CD4-positive, alpha-beta T cell treated with Interleukin-12 subunit alpha and Interleukin-12 subunit beta, for 1 hour (primary cell): ENCODE measurements around the gene KRTAP5-4.
A peak's percentile ranks its signal among the peaks of the same experiment; 100 is the strongest.
"Not testable (repeated sequence)": the region's sequence is repeated elsewhere in the genome, so short reads cannot be mapped to it uniquely, and the experiment has no call there.

ENCODE experiments used
- DNase-seq: peaks from one replicate; pipeline ENCODE4 v3.0.0-alpha.2; 2020

KRTAP5-4 gene

GRCh38 chr11:1636291-1636950, 14.5 kb upstream of the KRTAP5-4 start:
- no peak for DNase-seq

GRCh38 chr11:1633864-1634263, 11.9 kb upstream of the KRTAP5-4 start:
- DNase-seq, result no peak

DNA sequence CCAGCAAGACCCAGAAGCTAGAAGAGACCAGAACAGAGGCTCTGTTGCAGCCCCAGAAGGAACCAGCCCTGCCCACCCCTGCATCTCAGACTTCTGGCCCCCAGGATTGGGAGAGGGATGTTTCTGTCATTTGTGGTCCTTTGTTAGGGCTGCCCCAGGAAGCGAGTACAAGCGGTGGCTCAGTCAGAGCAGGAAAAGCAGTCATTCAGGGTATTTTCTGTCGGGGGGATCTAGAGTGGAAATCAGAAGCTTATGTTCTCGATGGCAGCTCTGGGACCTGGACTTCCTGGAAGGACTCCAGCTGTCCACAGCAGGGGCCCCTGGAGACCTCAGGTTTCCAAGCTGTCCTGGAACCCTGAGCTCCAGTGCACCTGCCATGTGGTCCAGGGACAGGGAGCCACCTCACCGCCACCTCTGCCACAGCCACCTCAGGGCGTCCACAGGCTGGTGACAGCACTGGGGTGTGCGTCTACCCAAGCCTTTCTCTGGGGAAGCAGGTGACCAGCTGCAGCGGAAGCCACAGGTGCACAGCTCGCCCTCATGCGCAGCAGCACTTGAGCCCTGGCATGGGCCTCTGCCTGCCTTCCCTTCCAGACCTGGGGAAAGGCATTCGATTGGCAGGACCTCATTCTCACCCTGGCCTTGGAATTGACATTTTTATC, 10.2 kb upstream of the KRTAP5-4 start:
- no peak for DNase-seq

DNA sequence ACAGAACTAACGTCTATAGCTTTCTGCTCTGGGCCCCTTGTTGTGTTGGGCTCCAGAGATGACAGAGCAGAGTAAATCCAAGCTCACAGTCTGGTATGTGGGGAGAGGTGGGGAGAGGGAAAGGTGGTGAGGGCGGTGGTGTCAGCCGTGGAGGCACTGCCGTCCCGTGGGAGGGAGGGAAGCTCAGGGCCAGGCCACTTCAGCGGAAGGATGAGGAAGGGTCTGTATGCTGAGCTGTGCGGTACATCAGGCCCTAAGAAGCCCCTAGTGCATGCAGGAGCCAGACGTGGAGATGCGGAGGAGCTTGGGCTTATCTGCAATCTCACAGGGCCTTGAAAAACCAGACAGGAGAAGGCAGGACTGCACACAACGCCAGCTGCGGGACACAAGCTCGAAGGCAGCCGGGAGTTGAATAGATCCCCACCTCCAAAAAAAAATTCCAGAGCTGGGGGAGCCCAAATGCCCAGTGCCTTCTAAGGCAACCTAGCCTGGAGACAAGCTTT, 9.2 kb upstream of the KRTAP5-4 start:
- DNase-seq, result no peak

- no peak for DNase-seq
Measured at GRCh38 chr11:1630271-1630670, 8.3 kb upstream of the KRTAP5-4 start.

GRCh38 chr11:1629326-1630185, 7.6 kb upstream of the KRTAP5-4 start, which contains the start of gene KRTAP5-5:
TSS of gene KRTAP5-5 (plus strand) at chr11:1629775. CDS start at chr11:1629841, 66 bp downstream.
- no peak for DNase-seq

DNA sequence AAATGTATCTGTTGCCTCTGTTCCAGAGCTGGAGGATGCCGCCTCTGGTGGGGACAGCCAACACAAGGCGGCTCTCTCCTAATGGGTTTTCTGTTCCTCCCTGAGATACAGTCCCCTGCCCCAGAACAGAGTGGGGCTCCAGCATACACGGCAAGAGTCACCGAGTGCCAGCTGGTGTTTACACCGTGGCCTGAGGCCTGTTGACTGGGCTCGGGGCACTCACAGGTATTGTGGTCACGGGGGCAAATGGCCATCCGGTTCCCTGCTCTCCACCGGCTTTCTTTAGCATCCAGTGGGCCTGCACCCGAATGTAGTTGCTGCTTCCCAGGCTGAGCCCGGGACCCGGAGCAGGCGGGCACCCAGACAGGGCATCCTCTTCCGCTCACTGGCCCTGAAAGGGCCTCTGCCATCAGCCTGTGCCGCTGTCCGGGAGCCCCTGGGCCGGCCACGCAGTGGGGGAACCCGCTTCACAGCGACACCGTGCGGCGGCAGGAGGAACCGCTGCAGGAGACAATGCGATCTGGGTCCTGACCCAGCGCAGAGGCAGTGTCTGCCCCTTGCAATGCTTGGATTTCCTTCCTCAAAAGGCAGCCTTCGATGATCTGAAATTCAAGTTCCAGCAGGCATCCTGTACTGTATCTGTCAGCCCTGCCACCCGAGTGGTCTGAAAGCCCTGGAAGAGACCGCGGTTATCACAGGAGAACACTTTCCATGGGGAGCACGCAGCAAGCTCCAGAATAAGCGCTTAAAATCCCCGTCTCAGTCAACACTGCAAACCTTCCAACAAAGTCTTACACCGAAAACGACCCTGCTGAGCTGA, 6.8 kb upstream of the KRTAP5-4 start:
- peak; percentile 65 for DNase-seq

GRCh38 chr11:1625541-1625940, 3.6 kb upstream of the KRTAP5-4 start:
- DNase-seq, result no peak

DNA sequence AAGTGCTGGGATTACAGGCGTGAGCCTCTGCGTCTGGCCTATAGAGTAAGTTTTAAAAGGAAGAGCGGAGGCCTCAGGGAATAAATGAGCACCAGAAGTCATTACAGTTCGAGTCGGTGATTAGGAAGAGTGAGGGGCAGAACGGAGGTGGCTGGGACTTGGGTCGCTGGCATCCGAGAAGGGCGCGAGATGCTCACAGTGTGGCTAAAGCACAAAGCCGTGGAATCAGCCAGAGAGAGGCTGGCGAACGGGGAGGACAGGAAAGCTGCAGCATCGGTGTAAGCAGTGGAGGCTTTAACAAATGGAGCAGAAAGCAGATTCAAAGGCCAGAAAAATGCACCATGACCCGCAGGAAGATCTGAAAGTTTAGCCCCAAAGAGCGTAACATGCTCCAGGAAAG, 2.7 kb upstream of the KRTAP5-4 start:
- DNase-seq, result no peak

GRCh38 chr11:1623716-1624115, 1.8 kb upstream of the KRTAP5-4 start:
- DNase-seq, result no peak

GRCh38 chr11:1619449-1619848, 2.5 kb downstream of the KRTAP5-4 start:
- peak; percentile 44 for DNase-seq

GRCh38 chr11:1618231-1618630, 3.7 kb downstream of the KRTAP5-4 start:
- no peak for DNase-seq

- DNase-seq, result no peak
Measured at GRCh38 chr11:1608363-1608762, 13.6 kb downstream of the KRTAP5-4 start, which contains the start of gene KRTAP5-3. TSS of gene KRTAP5-3 (minus strand) at chr11:1608463. CDS start at chr11:1608385, 78 bp downstream.

- DNase-seq, result not testable (repeated sequence)
Measured at GRCh38 chr11:1607901-1608300, 14.0 kb downstream of the KRTAP5-4 start.

DNA sequence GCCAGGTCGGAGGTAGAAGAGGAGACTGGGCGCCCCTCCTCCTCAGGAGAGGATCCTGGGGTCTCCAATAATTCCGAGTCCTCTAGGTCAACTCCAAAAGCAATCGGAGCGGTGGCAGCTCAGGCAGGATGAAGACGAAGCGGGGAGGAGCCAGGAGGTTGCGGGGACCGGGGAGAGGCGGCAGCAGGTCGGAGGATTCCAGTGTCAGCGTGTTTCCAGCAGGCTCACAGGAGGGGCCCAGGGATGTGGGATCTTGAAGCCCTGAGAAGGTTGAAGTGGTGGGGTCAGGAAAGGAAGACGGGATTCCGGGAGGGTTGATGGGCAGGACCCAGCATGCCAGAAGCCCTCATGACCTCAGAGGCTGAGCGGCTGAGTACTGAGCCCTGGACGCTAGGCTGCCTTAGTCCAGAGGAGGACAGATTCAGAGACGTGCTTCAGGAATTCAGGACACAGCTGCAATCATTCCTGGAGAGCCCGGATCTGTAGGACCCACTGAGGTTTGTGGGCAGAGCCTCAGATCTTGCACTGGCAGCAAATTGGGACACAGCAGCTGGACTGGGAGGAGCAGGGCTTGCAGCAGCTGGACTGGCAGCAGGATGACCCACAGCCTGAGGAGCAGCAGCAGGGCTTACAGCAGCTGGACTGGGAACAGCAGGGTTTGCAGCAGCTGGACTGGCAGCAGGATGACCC, 14.6 kb downstream of the KRTAP5-4 start:
- DNase-seq, result not testable (repeated sequence)

DNA sequence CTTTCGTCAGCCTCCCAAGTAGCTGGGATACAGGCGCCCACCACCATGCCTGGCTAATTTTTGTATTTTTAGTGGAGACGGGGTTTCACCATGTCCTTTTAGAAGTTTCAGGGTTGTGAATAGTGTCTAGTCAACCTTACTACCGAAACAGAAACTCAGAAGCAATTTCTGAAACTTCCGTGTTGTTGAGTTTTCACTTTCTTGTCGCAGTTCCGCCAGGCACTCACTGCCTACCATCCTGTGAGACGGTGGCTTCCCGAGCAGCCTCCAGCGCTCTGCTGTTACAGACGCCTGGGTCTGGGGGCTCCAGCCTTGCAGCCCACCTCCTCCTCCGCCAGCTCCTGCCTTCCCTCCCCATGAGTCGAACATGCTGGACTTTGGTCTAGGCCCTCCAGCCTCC, 16.0 kb downstream of the KRTAP5-4 start:
- DNase-seq, result peak; percentile 42

DNA sequence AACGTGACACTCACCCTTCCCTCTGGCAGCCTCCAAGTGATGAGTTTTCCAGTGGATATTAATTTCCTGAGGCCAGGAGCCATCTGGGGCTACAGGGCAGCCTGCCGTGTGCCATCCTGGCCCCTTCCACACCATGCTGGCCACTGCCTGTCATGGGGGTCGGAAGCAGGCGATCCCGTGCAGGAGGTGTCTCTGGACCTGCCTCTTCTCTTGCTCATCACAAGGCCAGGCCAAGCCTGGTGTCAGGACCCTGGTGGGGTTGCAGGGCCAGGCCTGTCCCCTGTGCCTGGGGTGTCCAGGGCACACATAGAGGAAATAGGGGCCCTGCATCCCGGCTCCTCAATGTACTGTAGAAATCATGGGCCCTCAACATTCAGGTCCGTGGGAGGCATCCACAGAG, 17.2 kb downstream of the KRTAP5-4 start:
- no peak for DNase-seq

GRCh38 chr11:1604181-1604580, 17.8 kb downstream of the KRTAP5-4 start:
- no peak for DNase-seq

DNA sequence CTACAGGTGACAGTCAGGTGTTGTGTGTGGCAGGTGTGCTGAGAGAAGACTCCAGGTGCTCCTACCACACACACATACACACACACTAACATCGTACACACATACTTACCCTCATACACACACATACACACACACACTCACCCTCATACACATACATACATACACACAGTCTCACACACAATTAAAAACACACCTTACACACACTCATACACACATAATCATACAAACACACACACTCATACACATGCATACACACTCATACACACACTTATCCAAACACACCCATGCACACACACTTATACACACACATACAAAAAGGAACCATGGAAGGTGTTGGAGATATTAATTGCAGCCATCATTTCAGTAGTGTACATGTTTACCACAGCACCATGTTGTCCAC, 18.3 kb downstream of the KRTAP5-4 start:
- DNase-seq, result no peak

DNA sequence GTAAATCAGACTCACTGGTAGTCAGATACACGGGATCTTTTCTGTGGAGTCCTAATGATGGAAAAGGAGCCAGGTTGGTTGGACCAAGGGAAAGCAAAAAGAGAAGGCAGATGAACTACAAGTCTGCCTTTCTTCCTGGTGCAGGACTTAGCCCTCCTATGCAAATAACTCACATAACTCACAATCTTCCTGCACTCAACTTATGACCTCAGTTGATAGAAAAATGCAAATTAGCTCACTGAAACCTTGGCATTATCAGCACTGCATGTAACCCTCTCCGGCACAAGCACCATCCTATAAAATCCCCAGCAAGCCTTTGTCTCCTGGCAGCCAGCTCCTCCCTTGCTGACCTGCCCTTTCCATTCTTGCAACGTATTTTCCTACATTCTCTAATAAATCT, 20.3 kb downstream of the KRTAP5-4 start:
- DNase-seq, result not testable (repeated sequence)

DNA sequence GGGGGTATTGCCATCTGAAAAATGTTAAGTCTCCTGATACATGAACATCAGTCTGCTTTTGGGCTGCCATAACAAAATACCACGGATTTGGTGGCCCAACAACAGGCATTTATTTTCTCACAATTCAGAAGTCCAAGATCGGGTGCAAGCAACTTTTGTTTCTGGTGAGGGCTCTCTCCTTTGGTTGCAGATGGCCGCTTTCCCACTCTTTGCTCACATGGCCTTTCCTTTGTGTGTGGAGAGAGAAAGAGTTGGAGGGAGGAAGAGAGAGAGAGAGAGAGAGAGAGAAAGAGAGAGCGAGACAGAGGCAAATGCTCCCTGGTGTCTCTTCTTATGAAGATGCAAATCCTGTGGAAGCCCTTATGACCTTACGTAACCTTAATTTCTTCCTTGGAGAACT, 21.3 kb downstream of the KRTAP5-4 start:
- DNase-seq, result no peak

DNA sequence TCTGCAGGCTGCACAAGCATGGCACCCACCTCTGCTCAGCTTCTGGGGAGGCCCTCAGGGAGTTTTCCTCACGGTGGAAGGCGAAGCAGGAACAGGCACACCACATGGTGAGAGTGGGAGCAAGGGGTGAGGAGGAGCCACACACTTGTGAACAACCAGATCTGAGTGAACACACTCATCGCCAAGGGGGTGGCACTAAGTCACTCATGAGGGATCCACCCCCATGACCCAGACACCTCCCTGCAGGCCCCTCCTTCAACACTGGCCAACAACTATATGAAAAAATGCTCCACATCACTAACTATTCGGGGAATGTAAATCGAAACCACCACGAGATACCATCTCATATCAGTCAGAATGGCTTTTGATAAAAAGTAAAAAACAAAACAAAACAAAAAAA, 23.1 kb downstream of the KRTAP5-4 start:
- DNase-seq, result peak; percentile 29
